Ovary (tissue), 3 donors: ENCODE measurements around the gene SSTR1.

Experiments used
- CTCF ChIP-seq, 3 donors: fragments of 450-650 bp in 2 of 3; fragments of 200-600 bp in 1 of 3; IDR thresholded peaks; one replicate each; pipeline versions ENCODE4 v1.5.1 to v1.8.0; 2016 to 2022; ENCODE audit warnings: antibody characterized with exemption in 3 of 3, mild to moderate bottlenecking in 1 of 3
- EP300 ChIP-seq: sonication (generic); formaldehyde crosslinking; IDR thresholded peaks from one replicate; pipeline ENCODE4 v1.6.1; 2017; ENCODE audit warnings: antibody characterized with exemption
- POLR2A ChIP-seq: fragments of 450-650 bp; IDR thresholded peaks from one replicate; pipeline ENCODE4 v1.6.1; 2017; ENCODE audit warnings: antibody characterized with exemption, mild to moderate bottlenecking, moderate library complexity
- donor health status: DM: no; HTN: no; CAD: no.

- no peak for TF ChIP-seq CTCF (IDR thresholded peaks at IDR 0.05)
- no peak for TF ChIP-seq EP300
- TF ChIP-seq POLR2A = no peak
Observed at GRCh38 chr14:38198425-38198824, 9.3 kb upstream of the SSTR1 start.
